GM15510 (cell line): ENCODE measurements around the gene FGF21.

Experiments
- POLR2A ChIP-seq: IDR thresholded peaks from 3 replicates; pipeline ENCODE4 v1.6.1; 2011; ENCODE audit warnings: borderline replicate concordance; ENCODE audit not compliant: insufficient read length; ENCODE audit errors: extremely low read depth

FGF21 gene

GRCh38 chr19:48794291-48794690 is 39.0 kb downstream of the FGF21 start:
- TF ChIP-seq POLR2A: no peak

GRCh38 chr19:48795055-48795684 is 39.8 kb downstream of the FGF21 start:
- peak; percentile 43 for TF ChIP-seq POLR2A

DNA sequence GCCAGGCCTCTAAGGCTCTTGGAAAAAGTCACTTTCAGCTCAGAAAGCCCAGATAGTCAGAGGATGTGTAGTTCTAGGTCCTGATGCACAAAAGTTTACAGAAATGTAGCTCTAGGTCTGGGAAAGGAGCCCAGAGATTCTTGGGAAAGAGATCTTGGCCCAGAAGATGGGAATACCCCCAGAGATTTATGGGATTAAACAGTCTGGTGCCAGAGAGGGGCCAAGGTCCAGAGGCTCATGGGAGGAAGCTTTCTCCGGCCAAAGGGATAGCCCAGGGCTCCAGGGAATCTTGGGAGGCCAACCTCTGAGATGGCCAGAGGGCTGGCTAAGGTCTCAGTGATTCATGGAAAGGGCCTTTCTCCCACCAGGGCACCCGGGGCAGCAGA is 40.4 kb downstream of the FGF21 start:
- TF ChIP-seq POLR2A: no peak

DNA sequence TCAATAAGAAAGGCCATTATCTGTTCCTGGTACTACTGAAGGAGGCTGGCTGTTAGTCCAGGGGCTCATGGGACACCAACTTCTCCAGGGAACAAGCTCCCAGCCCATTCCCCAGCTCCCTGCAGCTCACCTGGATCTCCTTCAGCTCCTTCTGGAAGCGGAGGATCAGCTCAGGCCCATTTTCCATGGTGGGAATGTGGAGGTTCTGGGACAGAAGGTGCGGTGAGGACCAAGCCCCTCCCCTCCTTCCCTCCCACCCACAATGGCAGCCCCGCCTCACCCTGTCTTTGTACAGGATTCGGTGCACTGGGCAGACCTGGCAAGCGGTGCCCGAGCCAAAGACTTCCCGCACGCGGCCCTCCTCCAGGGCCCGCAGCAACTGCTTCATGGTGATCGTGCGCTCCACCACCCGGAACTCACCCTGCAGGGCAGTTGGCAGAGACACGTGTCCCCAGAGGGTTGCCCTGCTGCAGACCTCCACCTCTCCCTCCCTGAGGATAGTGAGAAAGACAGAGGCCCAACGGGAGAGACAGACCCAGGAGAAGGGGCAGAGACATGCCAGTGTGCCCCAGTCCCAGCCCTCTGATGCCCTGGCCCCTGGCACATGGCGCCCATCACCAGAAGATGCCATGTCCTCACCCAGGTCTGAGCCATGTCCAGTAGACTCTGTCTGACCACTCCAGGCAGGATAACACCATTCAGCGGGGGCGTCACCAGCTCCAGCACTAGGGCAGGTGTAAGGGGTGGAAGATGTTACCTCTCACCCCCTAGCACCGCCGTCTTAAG is 41.2 kb downstream of the FGF21 start:
- no peak for TF ChIP-seq POLR2A

- no peak for TF ChIP-seq POLR2A
These were observed 41.8 kb downstream of the FGF21 start for GRCh38 chr19:48797103-48797502.

DNA sequence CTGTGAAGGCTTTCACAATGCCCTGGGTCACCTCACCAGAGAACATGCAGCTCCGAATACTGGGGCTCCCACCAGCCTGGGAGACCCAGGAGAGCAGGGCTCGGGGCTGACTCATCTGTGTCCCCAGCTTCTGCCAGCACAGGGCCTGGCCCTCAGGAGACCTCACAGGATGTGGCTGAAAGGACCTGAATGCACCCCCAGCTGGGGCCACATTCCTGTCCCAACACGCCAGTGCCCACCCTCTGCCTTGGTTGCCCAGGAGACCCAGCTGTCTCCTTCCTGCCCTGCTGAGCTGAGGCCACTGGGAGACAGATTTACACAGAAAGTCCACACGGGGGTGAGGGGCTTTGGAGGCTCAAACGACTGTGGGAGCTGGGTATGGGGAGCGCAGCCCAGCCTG is 43.6 kb downstream of the FGF21 start:
- TF ChIP-seq POLR2A: no peak

- TF ChIP-seq POLR2A: no peak
These were observed 44.3 kb downstream of the FGF21 start for GRCh38 chr19:48799358-48800300.

DNA sequence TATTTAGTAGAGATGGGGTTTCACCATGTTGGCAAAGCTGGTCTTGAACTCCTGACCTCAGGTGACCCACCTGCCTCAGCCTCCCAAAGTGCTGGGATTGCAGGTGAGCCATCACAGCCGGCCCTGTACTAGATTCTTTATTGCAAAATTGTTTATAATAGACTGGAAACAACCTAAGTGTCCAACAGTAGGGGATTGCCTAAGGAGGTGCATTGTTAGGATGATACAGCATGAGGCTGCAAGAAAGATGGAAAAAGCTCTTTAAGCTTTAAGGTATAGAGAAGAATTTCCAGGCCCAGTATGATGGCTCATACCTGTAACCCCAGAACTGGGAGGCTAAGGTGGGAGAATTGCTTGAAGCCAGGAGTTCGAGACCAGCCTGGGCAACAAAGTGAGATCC is 47.3 kb downstream of the FGF21 start:
- no peak for TF ChIP-seq POLR2A

GRCh38 chr19:48804496-48804895 is 49.2 kb downstream of the FGF21 start:
- TF ChIP-seq POLR2A: no peak

DNA sequence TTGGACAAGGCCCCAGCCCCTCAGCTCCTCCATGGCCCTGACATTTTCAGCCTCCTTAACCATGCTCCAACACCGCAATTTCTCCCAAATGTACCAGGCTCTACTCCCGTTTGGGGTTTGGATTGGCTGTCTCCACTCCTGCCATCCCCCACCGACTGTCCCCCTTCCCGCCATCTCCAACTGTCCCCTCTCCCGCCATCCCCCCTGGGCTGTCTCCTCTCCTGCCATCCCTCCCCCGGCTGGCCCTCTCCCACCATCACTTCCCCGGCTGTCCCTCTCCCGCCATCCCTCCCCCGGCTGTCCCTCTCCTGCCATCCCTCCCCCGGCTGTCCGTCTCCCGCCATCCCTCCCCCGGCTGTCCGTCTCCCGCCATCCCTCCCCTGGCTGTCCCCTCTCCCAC is 50.1 kb downstream of the FGF21 start:
- no peak for TF ChIP-seq POLR2A

GRCh38 chr19:48806518-48806817 is 51.1 kb downstream of the FGF21 start:
- TF ChIP-seq POLR2A: no peak

DNA sequence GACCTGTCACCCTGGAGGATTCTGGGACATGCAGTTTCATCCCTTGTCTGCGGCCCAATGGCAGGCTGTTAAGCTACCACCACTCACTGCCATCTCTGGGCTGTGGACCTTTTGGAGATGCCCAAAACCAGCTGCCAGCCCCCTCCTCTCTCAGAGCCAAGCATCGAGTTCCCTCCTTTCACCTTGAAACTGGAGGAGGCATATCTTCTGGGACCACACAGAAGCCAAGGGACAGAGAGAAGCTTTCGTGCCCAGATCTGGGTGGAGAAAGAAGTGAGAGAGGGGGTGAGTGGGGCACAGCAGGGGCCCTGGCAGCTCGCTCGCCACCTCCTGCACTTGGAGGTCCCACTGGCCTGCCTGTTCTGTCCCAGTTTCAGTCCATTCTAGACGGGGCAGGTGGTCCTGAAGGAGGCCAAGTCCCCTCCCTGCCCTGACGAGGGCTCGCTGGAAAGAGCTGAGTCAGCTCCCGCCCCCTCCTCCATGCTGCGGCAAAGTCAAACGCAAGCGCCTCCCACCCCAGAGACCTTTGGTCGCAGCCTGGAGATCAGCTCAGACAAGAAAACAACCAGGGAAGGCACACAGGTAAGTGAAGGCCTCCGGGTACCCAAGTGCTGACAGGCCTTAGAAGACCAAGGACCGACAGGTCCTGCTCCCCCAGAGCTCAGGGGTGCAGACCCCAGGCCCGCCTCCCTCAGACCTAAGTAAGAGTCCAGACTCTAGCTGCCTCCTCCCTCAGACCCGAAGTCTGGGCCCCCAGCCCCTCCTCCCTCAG is 51.7 kb downstream of the FGF21 start:
- TF ChIP-seq POLR2A: no peak

- no peak for TF ChIP-seq POLR2A
These were observed 52.4 kb downstream of the FGF21 start for GRCh38 chr19:48807590-48808308.
